Thyroid gland (tissue), 4 donors: ENCODE data around the gene SHLD3.
"Not testable (repeated sequence)": the region's sequence is repeated elsewhere in the genome, so short reads cannot be mapped to it uniquely, and the experiment has no call there.

Experiments used
- POLR2A ChIP-seq, 2 donors: fragments of 450-650 bp; IDR thresholded peaks; one replicate each; pipeline ENCODE4 v1.6.1; 2017; ENCODE audit warnings: antibody characterized with exemption in 2 of 2, mild to moderate bottlenecking in 2 of 2, moderate library complexity in 1 of 2
- TF ChIP-seq, protein P1 (sequence below), 6 experiments: fragments of 200-600 bp in 3 of 6; fragments of 450-650 bp in 3 of 6; sonication (generic) in 3 of 6; IDR thresholded peaks; one replicate each; pipeline ENCODE4 v1.5.1; 2016 to 2019; ENCODE audit warnings: antibody characterized with exemption in 6 of 6, mild to moderate bottlenecking in 2 of 6, inconsistent platforms in 1 of 6, moderate library complexity in 1 of 6

DNA sequence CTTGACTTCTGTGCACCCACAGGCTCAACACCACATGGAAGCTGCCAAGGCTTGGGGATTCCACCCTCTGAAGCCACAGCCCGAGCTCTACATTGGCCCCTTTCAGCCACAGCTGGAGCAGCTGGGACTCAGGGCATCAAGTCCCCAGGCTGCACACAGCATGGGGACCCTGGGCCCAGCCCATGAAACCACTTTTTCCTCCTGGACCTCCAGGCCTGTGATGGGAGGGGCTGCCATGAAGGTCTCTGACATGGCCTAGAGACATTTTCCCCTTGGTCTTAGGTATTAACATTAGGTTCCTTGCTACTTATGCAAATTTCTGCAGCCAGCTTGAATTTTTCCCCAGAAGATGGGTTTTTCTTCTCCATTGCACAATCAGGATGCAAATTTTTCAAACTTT is 23.1 kb upstream of the SHLD3 start:
- TF ChIP-seq, protein P1, sequence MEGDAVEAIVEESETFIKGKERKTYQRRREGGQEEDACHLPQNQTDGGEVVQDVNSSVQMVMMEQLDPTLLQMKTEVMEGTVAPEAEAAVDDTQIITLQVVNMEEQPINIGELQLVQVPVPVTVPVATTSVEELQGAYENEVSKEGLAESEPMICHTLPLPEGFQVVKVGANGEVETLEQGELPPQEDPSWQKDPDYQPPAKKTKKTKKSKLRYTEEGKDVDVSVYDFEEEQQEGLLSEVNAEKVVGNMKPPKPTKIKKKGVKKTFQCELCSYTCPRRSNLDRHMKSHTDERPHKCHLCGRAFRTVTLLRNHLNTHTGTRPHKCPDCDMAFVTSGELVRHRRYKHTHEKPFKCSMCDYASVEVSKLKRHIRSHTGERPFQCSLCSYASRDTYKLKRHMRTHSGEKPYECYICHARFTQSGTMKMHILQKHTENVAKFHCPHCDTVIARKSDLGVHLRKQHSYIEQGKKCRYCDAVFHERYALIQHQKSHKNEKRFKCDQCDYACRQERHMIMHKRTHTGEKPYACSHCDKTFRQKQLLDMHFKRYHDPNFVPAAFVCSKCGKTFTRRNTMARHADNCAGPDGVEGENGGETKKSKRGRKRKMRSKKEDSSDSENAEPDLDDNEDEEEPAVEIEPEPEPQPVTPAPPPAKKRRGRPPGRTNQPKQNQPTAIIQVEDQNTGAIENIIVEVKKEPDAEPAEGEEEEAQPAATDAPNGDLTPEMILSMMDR (IDR thresholded peaks at IDR 0.05) = not testable (repeated sequence)
- TF ChIP-seq POLR2A (IDR thresholded peaks at IDR 0.05) = not testable (repeated sequence)
